Neuronal stem cell (in vitro differentiated cells): ENCODE measurements around the gene LILRB2.
"Not testable (repeated sequence)": the region's sequence is repeated elsewhere in the genome, so short reads cannot be mapped to it uniquely, and the experiment has no call there.

Experiments used
- DNase-seq: peaks from one replicate; pipeline ENCODE4 v3.0.0-alpha.2; 2013; ENCODE audit warnings: low spot score
- H2AFZ ChIP-seq: one replicate; pipeline ENCODE4 v1.6.1; 2013; ENCODE audit warnings: mild to moderate bottlenecking, low read length, inconsistent platforms
- H2AK5ac ChIP-seq: 2 replicates; pipeline ENCODE4 v1.6.1; 2013; ENCODE audit warnings: low read depth, mild to moderate bottlenecking, inconsistent platforms, low read length, moderate library complexity, mixed read lengths
- H2BK120ac ChIP-seq: 2 replicates; pipeline ENCODE4 v1.6.1; 2013; ENCODE audit warnings: low read depth, mild to moderate bottlenecking, inconsistent platforms, low read length, moderate library complexity, mixed read lengths
- H2BK12ac ChIP-seq: one replicate; pipeline ENCODE4 v1.6.1; 2013; ENCODE audit warnings: low read length, inconsistent platforms
- H2BK15ac ChIP-seq: 2 replicates; pipeline ENCODE4 v1.6.1; 2013; ENCODE audit warnings: mild to moderate bottlenecking, low read length, inconsistent platforms, mixed read lengths
- H2BK5ac ChIP-seq: one replicate; pipeline ENCODE4 v1.6.1; 2013; ENCODE audit warnings: inconsistent platforms, mild to moderate bottlenecking, low read length, moderate library complexity
- H3K14ac ChIP-seq: one replicate; pipeline ENCODE4 v1.6.1; 2013; ENCODE audit warnings: low read length, inconsistent platforms
- H3K18ac ChIP-seq: 2 replicates; pipeline ENCODE4 v1.6.1; 2013; ENCODE audit warnings: low read length, inconsistent platforms
- H3K23ac ChIP-seq: 2 replicates; pipeline ENCODE4 v1.6.1; 2013; ENCODE audit warnings: low read depth, mild to moderate bottlenecking, mixed read lengths, low read length, inconsistent platforms; ENCODE audit not compliant: poor library complexity
- H3K27ac ChIP-seq: replicated peaks from 3 replicates; pipeline ENCODE4 v1.5.1; 2013; ENCODE audit warnings: low read length, inconsistent platforms
- H3K27me3 ChIP-seq, 3 experiments: 2 replicates each; pipeline ENCODE4 v1.6.1; 2013; ENCODE audit warnings: low read length in 3 of 3, mild to moderate bottlenecking in 2 of 3, inconsistent platforms in 1 of 3, low read depth in 1 of 3, mixed read lengths in 1 of 3, moderate library complexity in 1 of 3; ENCODE audit not compliant: control insufficient read depth in 3 of 3, insufficient read depth in 3 of 3
- H3K36me3 ChIP-seq, 2 donors: replicated peaks in 1 of 2; 2 replicates each; pipeline ENCODE4 v1.6.1; 2013; ENCODE audit warnings: low read length in 2 of 2; ENCODE audit not compliant: control insufficient read depth in 2 of 2, insufficient read depth in 2 of 2
- H3K4ac ChIP-seq: 2 replicates; pipeline ENCODE4 v1.6.1; 2013; ENCODE audit warnings: inconsistent platforms, mild to moderate bottlenecking, low read length, moderate library complexity
- H3K4me1 ChIP-seq, 2 donors: 1 replicate in 1 of 2; 2 replicates in 1 of 2; pipeline ENCODE4 v1.6.1; 2013; ENCODE audit warnings: low read length in 2 of 2, low read depth in 1 of 2; ENCODE audit not compliant: control insufficient read depth in 2 of 2, insufficient read depth in 1 of 2
- H3K4me2 ChIP-seq: one replicate; pipeline ENCODE4 v1.6.1; 2013; ENCODE audit warnings: mild to moderate bottlenecking, low read length, inconsistent platforms; ENCODE audit not compliant: insufficient read depth, poor library complexity, severe bottlenecking
- H3K4me3 ChIP-seq, 2 donors: 2 replicates each; pipeline ENCODE4 v1.5.1; 2013; ENCODE audit warnings: low read length in 2 of 2, mild to moderate bottlenecking in 2 of 2, inconsistent platforms in 1 of 2, moderate library complexity in 1 of 2
- H3K79me1 ChIP-seq: one replicate; pipeline ENCODE4 v1.6.1; 2013; ENCODE audit warnings: low read depth, mild to moderate bottlenecking, inconsistent platforms, low read length, moderate library complexity
- H3K9ac ChIP-seq: one replicate; pipeline ENCODE4 v1.6.1; 2013; ENCODE audit warnings: mild to moderate bottlenecking, low read depth, low read length, inconsistent platforms; ENCODE audit not compliant: poor library complexity
- H3K9me3 ChIP-seq, 2 donors: replicated peaks in 1 of 2; 2 replicates each; pipeline versions ENCODE3 to v1.6.1; 2013; ENCODE audit warnings: low read length in 2 of 2, mild to moderate bottlenecking in 2 of 2, inconsistent platforms in 1 of 2, low read depth in 1 of 2, mixed read lengths in 1 of 2, moderate library complexity in 1 of 2; ENCODE audit not compliant: control insufficient read depth in 2 of 2, insufficient read depth in 1 of 2
- H4K8ac ChIP-seq: one replicate; pipeline ENCODE4 v1.6.1; 2013; ENCODE audit warnings: low read depth, mild to moderate bottlenecking, inconsistent platforms, low read length, moderate library complexity
- H4K91ac ChIP-seq: one replicate; pipeline ENCODE4 v1.6.1; 2013; ENCODE audit warnings: low read length, low read depth, mild to moderate bottlenecking, inconsistent platforms; ENCODE audit not compliant: poor library complexity
- WGBS, 2 donors: extraction: QIAGEN DNeasy Blood & Tissue Kit; methylation state at CpG; one replicate each; pipeline ENCODE4 v1.1.7; 2013; ENCODE audit warnings: missing lambda C conversion rate in 2 of 2, mixed read lengths in 1 of 2; ENCODE audit not compliant: insufficient read length in 2 of 2, insufficient replicate concordance in 1 of 2; ENCODE audit errors: extremely low coverage in 2 of 2; 5-methylcytosine and 5-hydroxymethylcytosine counted together

LILRB2 gene

GRCh38 chr19:54274516-54274915 lies 6.4 kb downstream of the LILRB2 start:
- H4K91ac ChIP-seq, H2AK5ac ChIP-seq, H2BK120ac ChIP-seq, H3K14ac ChIP-seq, H3K27me3 ChIP-seq, H3K4me1 ChIP-seq, H2BK5ac ChIP-seq, H3K79me1 ChIP-seq, H4K8ac ChIP-seq, H3K18ac ChIP-seq, H3K4me2 ChIP-seq, H2BK15ac ChIP-seq, H3K4me3 ChIP-seq, DNase-seq, H3K23ac ChIP-seq, H3K4ac ChIP-seq, H3K9ac ChIP-seq, H2AFZ ChIP-seq, H3K27ac ChIP-seq, H2BK12ac ChIP-seq, H3K36me3 ChIP-seq, H3K9me3 ChIP-seq: not testable (repeated sequence)
- WGBS, 2 donors: no CpG with 5 or more reads among the region's 9 CpGs

GRCh38 chr19:54273821-54274220 lies 7.1 kb downstream of the LILRB2 start:
- no peak overlapping the region for H3K4me3 ChIP-seq
- no peak overlapping the region for H4K91ac ChIP-seq
- no peaks in the 10 kb centered on the region for H3K9me3 ChIP-seq
- no peak overlapping the region for H3K18ac ChIP-seq
- H2BK12ac ChIP-seq: no peak overlapping the region
- no peaks in the 10 kb centered on the region for H3K79me1 ChIP-seq
- no peak overlapping the region for H4K8ac ChIP-seq
- WGBS, 2 donors: no CpG with 5 or more reads among the region's 3 CpGs
- H2AFZ ChIP-seq: no peak overlapping the region
- peaks cover 0 to 3% (median 0%) of the 10 kb centered on the region in 3 experiments for H3K27me3 ChIP-seq
- no peak overlapping the region for H3K4me2 ChIP-seq
- H2BK15ac ChIP-seq: no peak overlapping the region
- H3K27ac ChIP-seq: no peak overlapping the region
- H2AK5ac ChIP-seq: no peak overlapping the region
- H3K36me3 ChIP-seq: no peaks in the 10 kb centered on the region
- H3K9ac ChIP-seq: no peak overlapping the region
- H2BK120ac ChIP-seq: no peak overlapping the region
- H3K4ac ChIP-seq: no peak overlapping the region
- no peak overlapping the region for H2BK5ac ChIP-seq
- DNase-seq: no peak
- no peak overlapping the region for H3K23ac ChIP-seq
- H3K14ac ChIP-seq: no peak overlapping the region
- no peaks in the 10 kb centered on the region for H3K4me1 ChIP-seq

GRCh38 chr19:54272181-54272580 lies 8.7 kb downstream of the LILRB2 start:
- not testable (repeated sequence) for H3K27me3 ChIP-seq, H3K27ac ChIP-seq, H4K8ac ChIP-seq, H3K14ac ChIP-seq, H3K9ac ChIP-seq, H2BK5ac ChIP-seq, H2BK12ac ChIP-seq, H2BK120ac ChIP-seq, H2AFZ ChIP-seq, H3K23ac ChIP-seq, H3K4me2 ChIP-seq, H4K91ac ChIP-seq, H3K9me3 ChIP-seq, H3K4me3 ChIP-seq, H3K4ac ChIP-seq, H3K18ac ChIP-seq, H3K36me3 ChIP-seq, H2BK15ac ChIP-seq, H3K79me1 ChIP-seq, DNase-seq, H2AK5ac ChIP-seq, H3K4me1 ChIP-seq
- no CpG with 5 or more reads among the region's 5 CpGs for WGBS, 2 donors

- H2BK12ac ChIP-seq, H2BK120ac ChIP-seq, H3K4me3 ChIP-seq, H3K27me3 ChIP-seq, H2AK5ac ChIP-seq, H2BK5ac ChIP-seq, H2AFZ ChIP-seq, H3K4me1 ChIP-seq, H3K18ac ChIP-seq, H3K79me1 ChIP-seq, H3K9me3 ChIP-seq, H3K4me2 ChIP-seq, H3K14ac ChIP-seq, DNase-seq, H3K36me3 ChIP-seq, H3K23ac ChIP-seq, H4K91ac ChIP-seq, H4K8ac ChIP-seq, H3K9ac ChIP-seq, H2BK15ac ChIP-seq, H3K4ac ChIP-seq, H3K27ac ChIP-seq: not testable (repeated sequence)
- WGBS, 2 donors: no CpG with 5 or more reads among the region's 4 CpGs
Measured at GRCh38 chr19:54271587-54271986, 9.3 kb downstream of the LILRB2 start.
